Measurements from ENCODE around the gene CDRT4.
"Not testable (repeated sequence)": the region's sequence is repeated elsewhere in the genome, so short reads cannot be mapped to it uniquely, and the experiment has no call there.

Gene CDRT4

GRCh38 chr17:15454346-15454745 lies 13.1 kb downstream of the CDRT4 start:
- no peak for DNase-seq

- no peak for DNase-seq
Observed at GRCh38 chr17:15453782-15454181, 13.6 kb downstream of the CDRT4 start.

GRCh38 chr17:15453246-15453645 lies 14.2 kb downstream of the CDRT4 start:
- no peak for DNase-seq

- DNase-seq: no peak
Observed at GRCh38 chr17:15452746-15453145, 14.7 kb downstream of the CDRT4 start.

GRCh38 chr17:15451680-15452079 lies 15.7 kb downstream of the CDRT4 start:
- no peak for DNase-seq

- no peak for DNase-seq
Observed at GRCh38 chr17:15448580-15448956, 18.9 kb downstream of the CDRT4 start.

- no peak for DNase-seq
Observed at GRCh38 chr17:15447928-15448579, 19.4 kb downstream of the CDRT4 start.

- no peak for DNase-seq
Observed at GRCh38 chr17:15446036-15446435, 21.4 kb downstream of the CDRT4 start.

GRCh38 chr17:15444805-15445204 lies 22.6 kb downstream of the CDRT4 start:
- no peak for DNase-seq

- no peak for DNase-seq
Observed at GRCh38 chr17:15442311-15443180, 24.9 kb downstream of the CDRT4 start.

GRCh38 chr17:15441315-15441714 lies 26.1 kb downstream of the CDRT4 start:
- DNase-seq: no peak

- DNase-seq: no peak
Observed at GRCh38 chr17:15440347-15440746, 27.1 kb downstream of the CDRT4 start.

GRCh38 chr17:15439205-15439985 lies 28.0 kb downstream of the CDRT4 start:
- DNase-seq: not testable (repeated sequence)

- no peak for DNase-seq
Observed at GRCh38 chr17:15438491-15439105, 28.8 kb downstream of the CDRT4 start.

GRCh38 chr17:15437303-15437635 lies 30.2 kb downstream of the CDRT4 start:
- no peak for DNase-seq

GRCh38 chr17:15436473-15437302 lies 30.7 kb downstream of the CDRT4 start:
- no peak for DNase-seq

GRCh38 chr17:15434956-15435355 lies 32.5 kb downstream of the CDRT4 start:
- DNase-seq: no peak

GRCh38 chr17:15432807-15433611 lies 34.4 kb downstream of the CDRT4 start:
- DNase-seq: no peak

- no peak for DNase-seq
Observed at GRCh38 chr17:15431766-15432165, 35.7 kb downstream of the CDRT4 start.

GRCh38 chr17:15431196-15431595 lies 36.2 kb downstream of the CDRT4 start:
- no peak for DNase-seq

GRCh38 chr17:15424521-15424920 lies 42.9 kb downstream of the CDRT4 start:
- DNase-seq: no peak

Data from NCI-H1436 treated with DMSO at 0.1 percent for 48 hours (cell line).